Measurements from ENCODE around the gene IFITM2. TPM values are rescaled to one million over a fixed set of nuclear protein-coding genes. Genes with fewer than 3 reads are reported as not detected.

Gene IFITM2
- total RNA-seq, 4 donors from 2014 or later = 83.2 to 318 (median 92.9) TPM

DNA sequence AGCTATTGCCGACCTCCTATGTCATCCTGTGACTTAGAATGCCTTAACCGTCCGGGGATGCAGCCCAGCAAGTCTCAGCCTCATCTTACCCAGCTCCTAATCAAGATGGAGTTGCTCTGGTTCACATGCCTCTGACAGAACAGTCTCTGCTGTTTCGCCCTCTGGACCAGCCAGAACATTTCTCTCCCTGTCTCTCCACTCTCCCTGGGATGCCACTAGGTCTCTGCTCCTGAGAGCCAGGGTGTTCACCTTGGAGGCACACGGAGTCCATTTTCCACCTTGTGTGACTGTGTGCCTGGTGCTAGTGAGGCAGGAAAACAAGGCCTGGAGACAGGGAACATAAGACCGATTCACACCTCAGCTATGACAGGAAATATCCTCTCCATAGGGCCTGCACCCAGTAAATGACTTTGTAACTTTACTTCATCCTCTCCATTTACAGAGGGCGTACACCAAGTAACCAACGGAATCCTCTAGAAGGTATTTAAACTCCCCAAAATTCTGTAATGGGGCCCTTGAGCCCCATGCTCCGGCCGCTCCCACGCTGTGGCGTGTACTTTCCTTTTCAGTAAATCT lies 44.9 kb downstream of the IFITM2 start:
- peak overlapping the region; percentile 58 to 98 (median 92) for H3K27ac ChIP-seq
- no peak for DNase-seq
- TF ChIP-seq POLR2A (IDR thresholded peaks at IDR 0.05) = no peak
- TF ChIP-seq, protein P1, sequence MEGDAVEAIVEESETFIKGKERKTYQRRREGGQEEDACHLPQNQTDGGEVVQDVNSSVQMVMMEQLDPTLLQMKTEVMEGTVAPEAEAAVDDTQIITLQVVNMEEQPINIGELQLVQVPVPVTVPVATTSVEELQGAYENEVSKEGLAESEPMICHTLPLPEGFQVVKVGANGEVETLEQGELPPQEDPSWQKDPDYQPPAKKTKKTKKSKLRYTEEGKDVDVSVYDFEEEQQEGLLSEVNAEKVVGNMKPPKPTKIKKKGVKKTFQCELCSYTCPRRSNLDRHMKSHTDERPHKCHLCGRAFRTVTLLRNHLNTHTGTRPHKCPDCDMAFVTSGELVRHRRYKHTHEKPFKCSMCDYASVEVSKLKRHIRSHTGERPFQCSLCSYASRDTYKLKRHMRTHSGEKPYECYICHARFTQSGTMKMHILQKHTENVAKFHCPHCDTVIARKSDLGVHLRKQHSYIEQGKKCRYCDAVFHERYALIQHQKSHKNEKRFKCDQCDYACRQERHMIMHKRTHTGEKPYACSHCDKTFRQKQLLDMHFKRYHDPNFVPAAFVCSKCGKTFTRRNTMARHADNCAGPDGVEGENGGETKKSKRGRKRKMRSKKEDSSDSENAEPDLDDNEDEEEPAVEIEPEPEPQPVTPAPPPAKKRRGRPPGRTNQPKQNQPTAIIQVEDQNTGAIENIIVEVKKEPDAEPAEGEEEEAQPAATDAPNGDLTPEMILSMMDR (IDR thresholded peaks at IDR 0.05) = no peak
- no peaks in the 10 kb centered on the region for H3K9me3 ChIP-seq
- no peaks in the 10 kb centered on the region for H3K27me3 ChIP-seq
- intact Hi-C loops (cut with DNase I) = loop anchor here (5.0 kb wide), 1 partner anchor 35 kb away; no protein-coding TSS in a partner anchor
- H3K4me3 ChIP-seq (replicated peaks in 1 of 3) = no peak overlapping the region
- H3K4me1 ChIP-seq = peaks cover 24 to 34% of the 10 kb centered on the region in 2 donors
- H3K36me3 ChIP-seq = no peaks in the 10 kb centered on the region
- 96 to 97% methylated on average over 12 of the region's 12 CpGs for WGBS, 2 donors

DNA sequence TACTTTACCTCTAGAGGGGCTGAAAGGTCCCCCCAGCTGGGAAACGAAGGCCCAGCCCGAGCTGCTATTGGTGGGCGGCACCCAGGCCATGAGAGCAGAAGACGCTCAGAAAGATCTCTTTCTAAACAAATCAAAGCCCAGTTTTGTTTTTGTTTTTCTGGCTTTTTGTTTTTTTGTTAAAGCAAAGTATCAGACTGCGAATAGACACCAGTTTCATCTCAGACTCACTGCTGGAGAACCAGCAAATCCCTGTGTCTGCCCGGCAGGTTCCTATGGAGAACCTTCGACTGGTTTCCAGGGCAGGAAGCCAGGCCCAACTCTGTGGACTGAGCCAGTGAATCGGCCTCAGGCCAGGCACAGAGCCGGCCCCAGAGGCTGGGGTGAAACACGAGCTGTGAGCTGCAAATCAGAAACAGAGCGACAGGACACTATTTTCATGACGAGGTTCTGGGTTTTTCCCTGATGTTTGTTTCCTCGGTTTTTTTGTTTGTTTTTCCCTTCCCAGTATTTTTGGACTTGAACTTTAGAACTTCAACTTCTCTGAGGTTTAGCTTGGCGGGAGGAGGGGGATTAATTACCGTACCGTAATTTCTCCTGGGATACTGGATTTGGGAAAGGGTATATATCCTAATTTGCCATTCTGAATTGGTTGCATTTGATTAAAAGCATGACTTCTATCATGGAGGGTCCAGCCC lies 45.7 kb downstream of the IFITM2 start:
- DNase-seq = peak; percentile 82 to 86
- intact Hi-C loops (cut with DNase I) = loop anchor here (5.0 kb wide), 1 partner anchor 36 kb away; no protein-coding TSS in a partner anchor
- TF ChIP-seq, protein P1 (IDR thresholded peaks at IDR 0.05) = no peak
- peak in 1 of 2 donors; percentile 38 for TF ChIP-seq POLR2A (IDR thresholded peaks at IDR 0.05)
- H3K27me3 ChIP-seq = no peaks in the 10 kb centered on the region
- peak overlapping the region; percentile 58 to 98 (median 92) for H3K27ac ChIP-seq
- 35 to 38% methylated on average over 16 of the region's 16 CpGs for WGBS, 2 donors
- no peak overlapping the region for H3K4me3 ChIP-seq (replicated peaks in 1 of 3)
- H3K36me3 ChIP-seq = no peaks in the 10 kb centered on the region
- no peaks in the 10 kb centered on the region for H3K9me3 ChIP-seq
- H3K4me1 ChIP-seq = peaks cover 24 to 32% of the 10 kb centered on the region in 2 donors

DNA sequence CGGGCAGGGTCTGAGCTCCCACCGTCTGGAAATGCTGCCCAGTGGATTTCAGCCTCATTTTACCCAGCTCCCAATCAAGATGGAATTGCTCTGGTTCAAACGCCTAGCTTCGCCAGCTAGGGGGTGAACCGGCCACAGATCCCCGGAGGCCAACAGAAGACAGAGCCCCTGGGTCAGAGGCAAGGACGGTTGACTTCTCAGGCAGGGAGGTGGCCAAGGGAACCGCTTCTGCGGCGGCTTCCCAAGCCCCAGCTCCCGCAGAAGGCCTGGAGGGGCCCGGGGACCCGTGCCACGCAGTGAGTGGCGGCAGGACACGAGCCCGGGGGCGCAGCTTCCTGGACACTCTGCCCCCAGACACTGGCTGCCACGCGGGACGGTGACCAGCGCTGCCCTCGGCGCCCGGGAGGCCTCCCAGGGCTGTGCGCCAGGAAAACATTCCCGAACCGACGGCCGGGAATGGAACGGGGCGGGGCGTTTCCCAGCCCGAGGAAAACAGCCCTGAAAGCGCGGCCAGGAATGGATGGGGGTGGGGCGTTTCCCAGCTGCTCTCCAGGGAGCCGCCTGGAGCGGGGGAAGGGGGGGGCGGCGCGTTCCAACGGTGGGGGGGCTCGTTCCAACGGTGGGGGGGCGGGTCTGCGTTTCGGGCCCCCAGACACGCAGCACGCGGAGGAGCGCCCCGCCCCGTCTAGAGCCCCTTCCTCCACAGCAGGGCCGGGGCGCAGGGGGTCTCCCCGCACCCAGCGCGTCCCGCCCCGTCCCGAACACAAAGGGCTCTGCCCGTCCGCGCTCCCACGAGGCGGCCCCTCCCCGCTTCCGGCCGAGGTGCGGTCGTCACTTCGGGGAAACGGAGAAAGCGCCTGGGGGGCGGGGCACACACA lies 48.2 kb downstream of the IFITM2 start:
- TF ChIP-seq, protein P1 (IDR thresholded peaks at IDR 0.05) = no peak
- no peak for TF ChIP-seq POLR2A (IDR thresholded peaks at IDR 0.05)
- H3K9me3 ChIP-seq = no peaks in the 10 kb centered on the region
- H3K4me1 ChIP-seq = peaks cover 24 to 29% of the 10 kb centered on the region in 2 donors
- H3K36me3 ChIP-seq = no peaks in the 10 kb centered on the region
- DNase-seq = peak; percentile 82
- WGBS, 2 donors = 14 to 17% methylated on average over 9 to 31 of the region's 76 CpGs
- intact Hi-C loops (cut with DNase I) = loop anchor here (5.0 kb wide), 1 partner anchor 49 kb away; the partner anchor contains the start of gene IFITM2
- peak overlapping the region; percentile 77 to 98 (median 90) for H3K27ac ChIP-seq
- H3K4me3 ChIP-seq (replicated peaks in 1 of 3) = peak overlapping the region in 1 of 3 donors; percentile 28
- H3K27me3 ChIP-seq = no peaks in the 10 kb centered on the region

DNA sequence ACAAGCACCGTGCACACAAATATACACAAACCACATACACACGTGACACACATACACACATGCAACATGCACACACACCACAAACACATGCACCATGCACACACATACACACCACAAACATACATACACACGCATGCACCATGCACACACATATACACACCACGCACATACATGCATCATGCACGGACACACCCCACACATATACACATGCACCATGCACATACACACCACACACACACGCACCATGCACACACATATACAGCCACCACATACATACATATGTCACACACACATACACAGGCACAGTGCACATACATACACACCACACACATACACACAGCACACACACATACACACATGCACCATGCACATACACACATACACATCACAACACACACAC lies 49.0 kb downstream of the IFITM2 start:
- intact Hi-C loops (cut with DNase I) = loop anchor here (5.0 kb wide), 1 partner anchor 49 kb away; the partner anchor contains the start of gene IFITM2
- Histone ChIP-seq H3K27ac (no peak overlapping the region), H3K4me1 (peaks cover 24 to 29% of the 10 kb centered on the region in 2 donors), H3K36me3 (no peaks in the 10 kb centered on the region), H3K27me3 (no peaks in the 10 kb centered on the region), H3K9me3 (no peaks in the 10 kb centered on the region), H3K4me3 (replicated peaks in 1 of 3) (no peak overlapping the region)
- TF ChIP-seq POLR2A (IDR thresholded peaks at IDR 0.05) = no peak
- TF ChIP-seq, protein P1 (IDR thresholded peaks at IDR 0.05) = no peak
- no peak for DNase-seq
- WGBS, 2 donors = 78% methylated on average over 6 of the region's 6 CpGs

Data from thyroid gland (tissue), 4 donors.